ENCODE measurements around the gene TCN1.

DNA sequence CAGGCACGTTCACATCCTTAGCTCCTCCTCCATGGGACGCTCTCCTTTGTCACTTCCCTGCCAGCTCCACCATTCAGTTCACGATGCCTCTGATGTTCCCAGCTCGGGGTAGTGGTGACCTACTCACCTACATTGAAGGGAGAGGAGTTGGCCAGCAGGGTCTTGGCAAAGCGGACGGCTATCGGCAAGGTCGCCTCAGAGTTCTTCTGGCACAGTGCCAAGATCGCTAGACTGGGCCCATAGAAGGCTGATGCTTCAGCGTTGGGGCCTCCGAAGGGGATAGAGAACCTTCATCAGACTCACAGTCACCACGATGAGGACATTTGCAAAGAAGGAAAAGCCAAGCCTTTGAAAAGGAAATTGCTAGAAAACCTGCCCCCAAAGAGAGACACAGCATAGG lies 24.0 kb downstream of the TCN1 start:
- TF ChIP-seq, protein P1, sequence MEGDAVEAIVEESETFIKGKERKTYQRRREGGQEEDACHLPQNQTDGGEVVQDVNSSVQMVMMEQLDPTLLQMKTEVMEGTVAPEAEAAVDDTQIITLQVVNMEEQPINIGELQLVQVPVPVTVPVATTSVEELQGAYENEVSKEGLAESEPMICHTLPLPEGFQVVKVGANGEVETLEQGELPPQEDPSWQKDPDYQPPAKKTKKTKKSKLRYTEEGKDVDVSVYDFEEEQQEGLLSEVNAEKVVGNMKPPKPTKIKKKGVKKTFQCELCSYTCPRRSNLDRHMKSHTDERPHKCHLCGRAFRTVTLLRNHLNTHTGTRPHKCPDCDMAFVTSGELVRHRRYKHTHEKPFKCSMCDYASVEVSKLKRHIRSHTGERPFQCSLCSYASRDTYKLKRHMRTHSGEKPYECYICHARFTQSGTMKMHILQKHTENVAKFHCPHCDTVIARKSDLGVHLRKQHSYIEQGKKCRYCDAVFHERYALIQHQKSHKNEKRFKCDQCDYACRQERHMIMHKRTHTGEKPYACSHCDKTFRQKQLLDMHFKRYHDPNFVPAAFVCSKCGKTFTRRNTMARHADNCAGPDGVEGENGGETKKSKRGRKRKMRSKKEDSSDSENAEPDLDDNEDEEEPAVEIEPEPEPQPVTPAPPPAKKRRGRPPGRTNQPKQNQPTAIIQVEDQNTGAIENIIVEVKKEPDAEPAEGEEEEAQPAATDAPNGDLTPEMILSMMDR (conservative IDR thresholded peaks at IDR 0.05; ENCODE audit: low read length) = no peak
- TF ChIP-seq EZH2phosphoT487 (IDR thresholded peaks at IDR 0.05; ENCODE audit: borderline replicate concordance, low read depth, low read length) = no peak
